ACHN (cell line): Measurements from ENCODE around the gene WARS2.

Experiments used
- DNase-seq: peaks from one replicate; pipeline ENCODE4 v3.0.0-alpha.2; 2015
- in situ Hi-C: cut with HindIII; loops from 2 replicates; pipeline ENCODE4 v1.10.0; 2017; ENCODE audit warnings: low sequenced_read_pairs, low pct_ligation_motif_present, low pct_unique_long_range_greater_than_20kb

The WARS2 gene

GRCh38 chr1:119097380-119097779 lies 43.1 kb downstream of the WARS2 start:
- peak; percentile 45 for DNase-seq
- in situ Hi-C loops: no loop called here

GRCh38 chr1:119093721-119094120 lies 46.7 kb downstream of the WARS2 start:
- in situ Hi-C loops: no loop called here

GRCh38 chr1:119091618-119092017 lies 48.8 kb downstream of the WARS2 start:
- DNase-seq: peak; percentile 27
- in situ Hi-C loops: no loop called here

More at GRCh38 chr1:119093721-119094120, 46.7 kb downstream of the WARS2 start:
- no peak for DNase-seq

- in situ Hi-C loops: no loop called here
Measured at GRCh38 chr1:119090250-119090649, 50.2 kb downstream of the WARS2 start.

GRCh38 chr1:119086830-119087229 lies 53.6 kb downstream of the WARS2 start:
- in situ Hi-C loops: no loop called here
- DNase-seq: no peak

More at GRCh38 chr1:119090250-119090649, 50.2 kb downstream of the WARS2 start:
- no peak for DNase-seq

DNA sequence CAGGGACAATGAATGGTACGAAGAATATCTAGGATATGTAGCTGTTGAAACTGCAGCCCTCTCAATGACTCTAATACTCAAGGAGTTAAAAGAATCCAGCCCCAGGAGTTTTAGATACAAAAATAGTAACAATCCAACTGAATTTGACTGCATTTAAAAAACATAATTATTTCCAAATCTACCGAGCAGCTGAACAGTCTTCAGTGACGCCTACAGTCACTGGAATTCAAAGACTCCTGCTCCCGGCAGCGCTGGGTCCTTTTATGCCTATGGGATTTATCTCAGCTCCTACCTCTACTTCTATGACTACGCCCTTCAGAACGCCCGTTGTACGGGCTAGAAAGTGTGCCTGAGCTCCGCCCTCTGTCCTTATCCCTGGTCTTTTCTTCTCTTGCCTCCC lies 55.7 kb downstream of the WARS2 start:
- DNase-seq: no peak
- in situ Hi-C loops: no loop called here

DNA sequence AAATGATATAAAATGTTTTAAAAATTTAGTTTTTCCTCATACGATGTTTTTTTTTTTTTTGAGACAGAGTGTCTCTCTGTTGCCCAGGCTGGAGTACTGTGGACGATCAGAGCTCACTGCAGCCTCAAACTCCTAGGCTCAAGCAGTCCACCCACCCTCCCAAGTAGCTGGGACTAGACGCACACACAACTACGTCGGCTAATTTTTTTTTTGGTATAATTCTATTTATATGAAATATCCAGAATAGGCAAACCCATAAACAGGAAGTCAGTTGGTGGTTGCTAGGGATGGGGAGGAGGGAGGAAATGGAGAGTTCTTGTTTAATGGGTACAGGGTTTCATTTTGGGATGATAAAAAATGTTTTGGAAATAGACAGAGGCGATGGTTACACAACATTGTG lies 56.5 kb downstream of the WARS2 start:
- DNase-seq: no peak
- in situ Hi-C loops: no loop called here

- in situ Hi-C loops: no loop called here
Measured at GRCh38 chr1:119083479-119083878, 57.0 kb downstream of the WARS2 start.

DNA sequence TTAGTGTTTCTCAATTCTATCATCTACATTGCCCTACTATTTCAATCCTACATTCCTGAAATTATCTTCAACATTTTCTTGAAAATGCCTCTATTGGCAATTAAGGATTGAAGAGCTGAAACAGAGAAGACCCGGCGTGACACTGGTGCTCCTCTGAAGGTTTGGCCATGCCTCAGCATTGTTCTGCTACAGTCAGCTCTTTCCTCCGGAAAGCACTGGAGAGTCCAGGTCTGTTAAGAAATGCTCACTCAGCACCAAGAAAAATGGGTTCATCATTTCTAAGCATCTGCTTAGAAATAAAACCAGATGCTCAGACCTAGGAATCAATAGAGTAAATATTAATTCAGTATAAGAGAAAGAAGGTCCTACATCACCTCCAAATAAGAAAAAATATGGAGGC lies 58.8 kb downstream of the WARS2 start:
- no peak for DNase-seq
- in situ Hi-C loops: no loop called here

More at GRCh38 chr1:119083479-119083878, 57.0 kb downstream of the WARS2 start:
- no peak for DNase-seq

- no peak for DNase-seq
- in situ Hi-C loops: no loop called here
Measured at GRCh38 chr1:119081267-119081666, 59.2 kb downstream of the WARS2 start.

DNA sequence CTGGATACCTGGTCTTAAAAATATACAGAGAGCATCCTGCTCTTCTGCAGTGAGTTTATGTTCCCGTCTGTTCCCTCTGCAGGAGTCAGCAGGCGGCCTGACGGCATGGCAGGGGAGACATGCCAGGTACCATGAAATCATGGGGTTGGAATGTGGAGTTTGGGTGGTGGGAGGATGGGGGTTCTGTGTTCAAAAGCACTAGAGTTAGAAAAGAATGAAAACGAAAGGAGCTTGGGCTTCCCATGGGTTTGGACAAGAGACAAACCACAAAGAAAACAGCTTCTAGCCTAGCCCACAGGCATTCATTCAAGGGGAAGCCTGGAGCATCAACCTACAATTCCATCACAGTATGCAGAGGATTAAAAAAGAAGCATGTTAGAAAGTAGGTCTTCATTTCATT lies 59.9 kb downstream of the WARS2 start:
- in situ Hi-C loops: no loop called here

DNA sequence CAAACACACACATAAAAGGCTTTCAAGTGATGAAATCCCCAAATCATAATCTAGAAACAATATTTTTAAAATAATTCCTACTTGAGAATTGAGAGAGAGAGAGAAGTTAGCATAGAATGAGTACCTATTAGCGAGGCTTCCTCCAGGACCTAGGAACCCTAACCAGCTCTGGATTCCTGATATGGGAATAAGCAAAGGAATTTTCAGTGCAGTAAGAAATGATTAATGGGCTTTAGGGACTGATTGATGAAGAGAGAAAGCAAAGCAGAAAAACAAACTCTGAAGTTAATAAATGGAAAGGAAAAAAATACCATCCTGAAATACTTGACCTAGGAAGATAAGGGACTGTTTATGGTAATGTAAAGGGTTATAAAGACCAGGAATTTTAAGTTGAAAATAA lies 60.6 kb downstream of the WARS2 start:
- DNase-seq: peak; percentile 71
- in situ Hi-C loops: no loop called here

More for the DNA sequence above, 59.9 kb downstream of the WARS2 start:
- peak; percentile 93 for DNase-seq

GRCh38 chr1:119075614-119076013 lies 64.8 kb downstream of the WARS2 start:
- in situ Hi-C loops: no loop called here
- no peak for DNase-seq

GRCh38 chr1:119071321-119071720 lies 69.1 kb downstream of the WARS2 start:
- in situ Hi-C loops: no loop called here
- no peak for DNase-seq

DNA sequence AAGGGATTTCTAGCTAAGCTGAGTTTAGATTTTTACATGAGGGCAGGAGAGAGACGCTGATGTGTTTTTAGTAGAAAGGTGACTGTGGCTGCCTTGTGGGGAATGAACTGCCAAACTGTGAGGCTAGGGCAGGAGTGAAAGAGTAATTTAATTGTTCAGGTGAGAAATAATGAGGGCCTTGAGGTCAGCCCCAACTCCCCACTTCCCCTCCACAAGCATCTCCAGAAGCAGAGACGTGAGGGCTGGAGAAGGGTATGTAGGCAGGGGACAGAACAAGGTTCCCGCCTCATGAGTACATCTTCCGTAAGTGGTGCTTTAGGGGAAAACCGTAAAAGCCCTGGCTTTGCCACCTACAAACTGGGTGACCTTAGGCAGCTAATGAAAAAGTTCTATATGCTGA lies 70.8 kb downstream of the WARS2 start:
- in situ Hi-C loops: no loop called here
- DNase-seq: no peak

- DNase-seq: no peak
- in situ Hi-C loops: no loop called here
Measured at GRCh38 chr1:119068427-119068826, 72.0 kb downstream of the WARS2 start.

GRCh38 chr1:119061700-119062099 lies 78.8 kb downstream of the WARS2 start:
- in situ Hi-C loops: no loop called here
- DNase-seq: no peak

- DNase-seq: no peak
- in situ Hi-C loops: no loop called here
Measured at GRCh38 chr1:119055568-119055967, 84.9 kb downstream of the WARS2 start.

- DNase-seq: no peak
- in situ Hi-C loops: no loop called here
Measured at GRCh38 chr1:119053917-119054316, 86.5 kb downstream of the WARS2 start.

DNA sequence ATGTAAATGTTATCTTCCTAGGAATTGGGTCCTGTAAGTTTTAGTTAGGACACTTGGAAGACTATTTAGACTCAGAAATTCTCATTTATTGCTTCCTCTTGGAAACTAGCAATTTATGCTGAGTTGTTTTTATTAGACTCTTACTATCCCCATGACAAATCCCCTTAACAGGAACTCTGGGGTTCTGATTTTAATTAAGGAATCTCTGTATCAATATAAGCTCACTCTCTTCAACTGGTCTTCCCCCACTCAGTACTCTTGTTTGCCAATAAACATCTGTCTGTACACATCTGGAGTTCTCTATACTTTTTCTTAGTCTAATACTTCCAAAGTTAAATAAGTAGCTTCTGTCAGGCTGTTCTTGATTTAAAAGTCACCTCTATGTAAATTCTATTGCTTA lies 88.2 kb downstream of the WARS2 start:
- no peak for DNase-seq
- in situ Hi-C loops: no loop called here
